Astrocyte (in vitro differentiated cells and primary cell): Measurements from ENCODE around the gene LTBP2. TPM values are rescaled to one million over a fixed set of nuclear protein-coding genes. Genes with fewer than 3 reads are reported as not detected.
A peak's percentile ranks its signal among the peaks of the same experiment; 100 is the strongest.

Source experiments
- DNase-seq: peaks from one replicate; pipeline ENCODE4 v3.0.0-alpha.2; 2010; ENCODE audit warnings: low read depth
- FAIRE-seq: peaks from 2 replicates; lab custom pipeline; 2011; peaks lifted over from hg19 to GRCh38; lab: Jason Lieb, UNC
- H2AFZ ChIP-seq: 2 replicates; pipeline ENCODE4 v1.6.0; 2012; ENCODE audit warnings: low read depth, low read length, inconsistent platforms
- H3K27ac ChIP-seq: 2 replicates; pipeline ENCODE4 v1.5.1; 2011; ENCODE audit warnings: low read depth, low read length, inconsistent platforms
- H3K27me3 ChIP-seq: 2 replicates; pipeline ENCODE4 v1.6.0; 2011; ENCODE audit warnings: low read length, inconsistent platforms; ENCODE audit not compliant: insufficient read depth
- H3K36me3 ChIP-seq: 2 replicates; pipeline ENCODE4 v1.5.1; 2011; ENCODE audit warnings: low read length, inconsistent platforms; ENCODE audit not compliant: insufficient read depth
- H3K4me1 ChIP-seq: 2 replicates; pipeline ENCODE4 v1.5.1; 2011; ENCODE audit warnings: low read length, inconsistent platforms; ENCODE audit not compliant: insufficient read depth
- H3K4me2 ChIP-seq: 2 replicates; pipeline ENCODE4 v1.6.0; 2012; ENCODE audit warnings: low read length, inconsistent platforms
- H3K4me3 ChIP-seq: 2 replicates; pipeline ENCODE4 v1.5.1; 2011; ENCODE audit warnings: low read depth, mild to moderate bottlenecking, low read length, inconsistent platforms; ENCODE audit not compliant: insufficient read depth
- H3K79me2 ChIP-seq: 2 replicates; pipeline ENCODE4 v1.6.0; 2012; ENCODE audit warnings: mild to moderate bottlenecking, low read length, inconsistent platforms; ENCODE audit not compliant: insufficient read depth
- H3K9ac ChIP-seq: 2 replicates; pipeline ENCODE4 v1.6.0; 2012; ENCODE audit warnings: mild to moderate bottlenecking, low read length, inconsistent platforms
- H3K9me3 ChIP-seq: 2 replicates; pipeline ENCODE4 v1.5.1; 2012; ENCODE audit warnings: low read depth, mild to moderate bottlenecking, low read length, inconsistent platforms; ENCODE audit not compliant: insufficient read depth
- H4K20me1 ChIP-seq: 2 replicates; pipeline ENCODE4 v1.6.0; 2012; ENCODE audit warnings: low read length, inconsistent platforms; ENCODE audit not compliant: insufficient read depth
- H3K27ac Mint-ChIP-seq: one replicate; pipeline ENCODE4 v1.8.0; 2021; ENCODE audit warnings: mild to moderate bottlenecking, mixed read lengths; ENCODE audit not compliant: unreplicated experiment
- H3K27me3 Mint-ChIP-seq: one replicate; pipeline ENCODE4 v1.8.0; 2021; ENCODE audit warnings: low read depth, mixed read lengths; ENCODE audit not compliant: unreplicated experiment
- H3K36me3 Mint-ChIP-seq: one replicate; pipeline ENCODE4 v1.8.0; 2021; ENCODE audit warnings: low read depth, mixed read lengths; ENCODE audit not compliant: unreplicated experiment
- H3K4me1 Mint-ChIP-seq: one replicate; pipeline ENCODE4 v1.8.0; 2021; ENCODE audit warnings: low read depth, mixed read lengths; ENCODE audit not compliant: unreplicated experiment
- H3K4me3 Mint-ChIP-seq: one replicate; pipeline ENCODE4 v1.8.0; 2021; ENCODE audit warnings: mild to moderate bottlenecking, moderate library complexity, mixed read lengths; ENCODE audit not compliant: unreplicated experiment
- H3K9me3 Mint-ChIP-seq: one replicate; pipeline ENCODE4 v1.8.0; 2021; ENCODE audit warnings: mild to moderate bottlenecking, mixed read lengths; ENCODE audit not compliant: unreplicated experiment
- EZH2 ChIP-seq: IDR thresholded peaks from 2 replicates; pipeline ENCODE4 v1.6.1; 2012; ENCODE audit warnings: mild to moderate bottlenecking, low read length, inconsistent platforms; ENCODE audit not compliant: insufficient read depth
- total RNA-seq: library from RNA; stranded (reverse); gene quantifications from 2 replicates; pipeline ENCODE4 v1.2.1, GENCODE V29; 2021
- TF ChIP-seq, protein P1 (sequence below): IDR thresholded peaks from 2 replicates; pipeline ENCODE4 v1.5.1; 2011; ENCODE audit warnings: low read depth, mild to moderate bottlenecking, inconsistent platforms, low read length, moderate library complexity; ENCODE audit not compliant: insufficient read depth

Gene LTBP2
- total RNA-seq, 1 donor from 2014 or later: 162 TPM

DNA sequence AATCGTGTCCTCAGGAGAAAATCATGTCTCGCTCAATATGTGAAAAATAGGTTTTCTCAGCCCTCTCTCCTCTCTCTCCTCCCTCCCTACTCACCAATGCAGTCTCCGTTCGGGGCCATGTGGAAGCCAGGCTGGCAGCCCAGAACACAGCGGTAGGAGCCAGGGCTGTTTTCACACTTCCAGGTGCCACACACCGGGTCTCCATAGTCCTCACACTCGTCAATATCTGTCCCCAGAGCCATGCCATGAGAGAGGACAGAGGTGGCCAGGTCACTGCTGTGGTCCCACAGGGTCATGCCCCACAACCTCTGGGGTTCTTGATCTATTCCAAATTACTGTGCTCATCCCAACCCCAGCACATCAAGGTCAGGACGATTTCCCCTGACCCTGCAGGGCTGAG lies 105.0 kb downstream of the LTBP2 start:
- no peak for DNase-seq

DNA sequence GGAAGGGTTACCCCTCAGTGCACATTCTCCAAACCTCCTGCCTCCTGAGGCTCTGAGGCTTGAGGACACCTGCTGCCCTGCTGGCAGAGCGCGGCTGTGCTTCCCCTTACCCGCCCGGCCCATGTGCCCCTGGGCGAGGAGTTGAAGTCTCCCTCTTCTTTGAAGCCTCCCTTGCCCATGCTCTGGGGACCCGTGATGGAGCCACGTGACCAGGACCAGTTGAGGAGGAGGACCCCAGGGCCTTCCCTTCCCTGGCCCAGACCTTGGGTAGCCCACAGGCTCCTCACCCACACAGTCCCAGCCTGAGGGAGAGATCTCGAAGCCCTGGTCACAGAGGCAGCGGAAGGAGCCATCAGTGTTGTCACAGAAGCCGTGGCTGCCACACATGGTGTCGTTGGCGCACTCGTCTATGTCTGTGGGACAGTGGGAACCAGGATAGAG lies 105.6 kb downstream of the LTBP2 start:
- H3K4me3 Mint-ChIP-seq: no peak overlapping the region
- peaks cover 16% of the 10 kb centered on the region for H3K4me1 Mint-ChIP-seq
- no peaks in the 10 kb centered on the region for H3K9me3 ChIP-seq
- H3K27me3 ChIP-seq: no peaks in the 10 kb centered on the region
- no peak overlapping the region for H3K27ac Mint-ChIP-seq
- H3K36me3 Mint-ChIP-seq: peaks cover 37% of the 10 kb centered on the region
- peaks cover 8% of the 10 kb centered on the region for H3K27me3 Mint-ChIP-seq
- no peak overlapping the region for H3K9ac ChIP-seq
- H3K27ac ChIP-seq: no peak overlapping the region
- peaks cover 26% of the 10 kb centered on the region for H3K36me3 ChIP-seq
- no peak for DNase-seq
- peaks cover 6% of the 10 kb centered on the region for H4K20me1 ChIP-seq
- H3K4me2 ChIP-seq: no peak overlapping the region
- no peak overlapping the region for H2AFZ ChIP-seq
- H3K4me3 ChIP-seq: no peak overlapping the region
- H3K4me1 ChIP-seq: peaks cover 21% of the 10 kb centered on the region
- H3K79me2 ChIP-seq: no peaks in the 10 kb centered on the region
- TF ChIP-seq, protein P1, sequence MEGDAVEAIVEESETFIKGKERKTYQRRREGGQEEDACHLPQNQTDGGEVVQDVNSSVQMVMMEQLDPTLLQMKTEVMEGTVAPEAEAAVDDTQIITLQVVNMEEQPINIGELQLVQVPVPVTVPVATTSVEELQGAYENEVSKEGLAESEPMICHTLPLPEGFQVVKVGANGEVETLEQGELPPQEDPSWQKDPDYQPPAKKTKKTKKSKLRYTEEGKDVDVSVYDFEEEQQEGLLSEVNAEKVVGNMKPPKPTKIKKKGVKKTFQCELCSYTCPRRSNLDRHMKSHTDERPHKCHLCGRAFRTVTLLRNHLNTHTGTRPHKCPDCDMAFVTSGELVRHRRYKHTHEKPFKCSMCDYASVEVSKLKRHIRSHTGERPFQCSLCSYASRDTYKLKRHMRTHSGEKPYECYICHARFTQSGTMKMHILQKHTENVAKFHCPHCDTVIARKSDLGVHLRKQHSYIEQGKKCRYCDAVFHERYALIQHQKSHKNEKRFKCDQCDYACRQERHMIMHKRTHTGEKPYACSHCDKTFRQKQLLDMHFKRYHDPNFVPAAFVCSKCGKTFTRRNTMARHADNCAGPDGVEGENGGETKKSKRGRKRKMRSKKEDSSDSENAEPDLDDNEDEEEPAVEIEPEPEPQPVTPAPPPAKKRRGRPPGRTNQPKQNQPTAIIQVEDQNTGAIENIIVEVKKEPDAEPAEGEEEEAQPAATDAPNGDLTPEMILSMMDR: no peak
- TF ChIP-seq EZH2: no peak
- peaks cover 3% of the 10 kb centered on the region for H3K9me3 Mint-ChIP-seq
- no peak for FAIRE-seq

More for the DNA sequence above, 105.0 kb downstream of the LTBP2 start:
- Mint-ChIP-seq H3K27me3 (peaks cover 8% of the 10 kb centered on the region), H3K36me3 (peaks cover 41% of the 10 kb centered on the region), H3K4me3 (peak overlapping the region; percentile 4), H3K4me1 (peaks cover 12% of the 10 kb centered on the region), H3K27ac (no peak overlapping the region), H3K9me3 (peaks cover 3% of the 10 kb centered on the region)
- no peaks in the 10 kb centered on the region for H3K27me3 ChIP-seq
- H3K4me1 ChIP-seq: peaks cover 21% of the 10 kb centered on the region
- no peak overlapping the region for H2AFZ ChIP-seq
- no peak for FAIRE-seq
- no peak overlapping the region for H3K4me3 ChIP-seq
- peaks cover 23% of the 10 kb centered on the region for H3K36me3 ChIP-seq
- no peak overlapping the region for H3K4me2 ChIP-seq
- H4K20me1 ChIP-seq: no peaks in the 10 kb centered on the region
- H3K9me3 ChIP-seq: no peaks in the 10 kb centered on the region
- no peaks in the 10 kb centered on the region for H3K79me2 ChIP-seq
- no peak overlapping the region for H3K9ac ChIP-seq
- TF ChIP-seq, protein P1: no peak
- TF ChIP-seq EZH2: no peak
- no peak overlapping the region for H3K27ac ChIP-seq

DNA sequence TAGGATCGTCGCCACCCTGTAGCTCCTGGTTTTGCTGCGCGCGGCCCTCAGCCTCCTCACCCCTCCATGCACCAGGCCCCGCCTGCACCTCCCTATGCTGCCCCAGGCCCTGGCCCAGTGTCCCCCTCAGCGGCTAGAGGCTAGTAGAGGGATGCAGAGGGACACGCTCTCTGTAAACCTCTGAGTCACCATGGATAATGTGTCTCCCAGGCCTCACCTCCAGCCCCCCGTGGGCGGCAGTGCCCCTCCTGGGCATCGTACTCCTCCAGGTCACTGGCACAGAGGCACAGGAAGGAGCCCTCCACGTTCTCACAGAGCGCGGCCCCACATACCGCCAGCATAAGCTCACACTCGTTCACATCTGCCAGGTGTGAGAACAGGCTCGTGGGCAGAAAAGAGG lies 106.2 kb downstream of the LTBP2 start:
- Histone ChIP-seq H2AFZ (no peak overlapping the region), H3K4me3 (no peak overlapping the region), H3K79me2 (no peaks in the 10 kb centered on the region), H3K4me2 (no peak overlapping the region), H3K9ac (no peak overlapping the region), H3K27me3 (no peaks in the 10 kb centered on the region), H3K27ac (no peak overlapping the region), H3K36me3 (peaks cover 26% of the 10 kb centered on the region), H3K4me1 (peaks cover 17% of the 10 kb centered on the region), H3K9me3 (no peaks in the 10 kb centered on the region), H4K20me1 (peaks cover 7% of the 10 kb centered on the region)
- Mint-ChIP-seq H3K36me3 (peaks cover 33% of the 10 kb centered on the region), H3K4me1 (peaks cover 11% of the 10 kb centered on the region), H3K9me3 (peaks cover 3% of the 10 kb centered on the region), H3K4me3 (no peak overlapping the region), H3K27me3 (peaks cover 5% of the 10 kb centered on the region), H3K27ac (no peak overlapping the region)
- DNase-seq: no peak
- TF ChIP-seq, protein P1: no peak
- TF ChIP-seq EZH2: no peak
- no peak for FAIRE-seq
